Effector CD8-positive, alpha-beta T cell (primary cell): ENCODE data around the gene MFF.
"Not testable (repeated sequence)": the region's sequence is repeated elsewhere in the genome, so short reads cannot be mapped to it uniquely, and the experiment has no call there.

ENCODE experiments used
- DNase-seq: peaks from one replicate; lab custom pipeline; 2025; lab: John Stamatoyannopoulos, UW

Gene MFF

GRCh38 chr2:227335713-227336112 lies 10.7 kb downstream of the MFF start:
- no peak for DNase-seq

GRCh38 chr2:227337442-227337841 lies 12.4 kb downstream of the MFF start:
- DNase-seq, result no peak

- DNase-seq, result no peak
Measured at GRCh38 chr2:227339098-227339599, 14.1 kb downstream of the MFF start.

DNA sequence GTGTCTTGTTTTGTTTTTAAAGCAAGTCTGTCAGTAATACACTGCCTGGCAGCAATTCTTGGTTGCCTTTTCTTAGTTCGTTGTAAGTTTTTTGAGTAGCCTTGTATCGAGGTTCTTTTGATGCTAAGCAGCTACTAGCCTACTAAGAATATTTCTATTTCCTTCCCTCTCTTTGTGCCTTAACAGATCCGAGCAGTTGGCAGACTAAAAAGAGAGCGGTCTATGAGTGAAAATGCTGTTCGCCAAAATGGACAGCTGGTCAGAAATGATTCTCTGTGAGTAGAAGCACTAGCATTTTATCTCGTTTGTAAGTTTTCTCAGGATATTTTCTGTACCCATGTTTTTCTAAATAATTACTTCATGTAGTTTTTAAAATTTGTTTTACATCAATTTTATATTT lies 15.1 kb downstream of the MFF start:
- no peak for DNase-seq

GRCh38 chr2:227341553-227341952 lies 16.5 kb downstream of the MFF start:
- DNase-seq, result no peak

- no peak for DNase-seq
Measured at GRCh38 chr2:227344231-227344630, 19.2 kb downstream of the MFF start.

DNA sequence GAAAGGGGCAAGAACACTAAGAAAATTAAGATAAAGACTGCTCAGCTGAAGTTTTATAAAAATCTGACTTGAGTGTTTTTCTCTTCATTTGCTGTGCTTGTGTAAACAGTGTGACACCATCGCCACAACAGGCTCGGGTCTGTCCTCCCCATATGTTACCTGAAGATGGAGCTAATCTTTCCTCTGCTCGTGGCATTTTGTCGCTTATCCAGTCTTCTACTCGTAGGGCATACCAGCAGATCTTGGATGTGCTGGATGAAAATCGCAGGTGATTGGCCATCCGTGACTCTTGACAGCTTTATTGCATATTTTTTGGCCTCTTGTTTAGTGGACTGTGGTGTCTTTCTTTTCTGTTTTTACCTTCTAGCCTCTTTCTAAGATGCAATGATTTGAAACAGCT lies 22.1 kb downstream of the MFF start:
- no peak for DNase-seq

DNA sequence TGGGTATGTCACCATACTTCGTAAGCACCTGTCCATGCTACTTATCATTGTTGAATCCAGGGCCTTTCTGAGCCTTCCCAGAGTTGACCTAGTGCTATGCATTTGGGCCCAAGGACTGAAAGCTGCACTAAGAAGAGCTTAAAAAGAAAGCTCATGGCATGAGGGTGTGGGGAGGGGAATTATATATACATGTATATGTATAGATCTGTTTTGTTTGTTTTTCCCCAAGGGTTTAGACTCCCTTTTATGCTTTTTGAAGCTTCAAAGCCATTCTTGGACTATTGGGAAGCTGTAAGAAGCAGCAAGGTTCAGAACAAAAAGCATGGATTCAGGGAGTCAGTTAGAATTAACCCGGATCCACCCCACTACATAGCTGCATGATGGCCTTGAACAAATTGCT lies 23.3 kb downstream of the MFF start:
- DNase-seq, result no peak

DNA sequence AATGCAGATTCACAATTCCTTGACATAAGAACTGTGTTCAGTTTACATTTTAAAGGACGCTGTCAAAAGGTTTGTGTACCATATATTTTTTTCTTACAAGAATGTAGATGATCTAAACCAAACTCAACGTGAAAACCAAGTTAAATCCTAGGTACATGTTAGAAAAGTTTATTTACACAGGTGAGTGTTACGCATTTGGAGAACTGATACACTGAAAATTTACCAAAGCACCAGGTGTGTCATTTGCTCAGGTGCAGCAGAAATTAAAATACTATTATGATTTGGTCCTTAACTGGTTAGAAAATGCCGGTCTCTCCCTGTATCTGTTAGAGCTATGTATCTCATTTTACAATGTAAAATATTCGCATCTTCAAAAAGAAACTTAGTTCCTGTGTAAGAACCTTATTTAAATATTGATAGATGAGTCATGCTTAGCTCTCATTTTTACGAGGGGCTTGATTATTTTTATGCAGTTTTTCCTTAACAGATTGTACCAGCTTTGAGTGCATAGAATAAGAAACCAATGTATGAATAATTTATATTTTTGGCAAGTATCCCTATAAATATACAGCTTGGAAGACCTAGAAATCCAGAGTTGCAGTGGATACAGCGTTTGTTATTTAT lies 25.1 kb downstream of the MFF start:
- DNase-seq, result no peak

GRCh38 chr2:227351639-227352038 lies 26.6 kb downstream of the MFF start:
- no peak for DNase-seq

DNA sequence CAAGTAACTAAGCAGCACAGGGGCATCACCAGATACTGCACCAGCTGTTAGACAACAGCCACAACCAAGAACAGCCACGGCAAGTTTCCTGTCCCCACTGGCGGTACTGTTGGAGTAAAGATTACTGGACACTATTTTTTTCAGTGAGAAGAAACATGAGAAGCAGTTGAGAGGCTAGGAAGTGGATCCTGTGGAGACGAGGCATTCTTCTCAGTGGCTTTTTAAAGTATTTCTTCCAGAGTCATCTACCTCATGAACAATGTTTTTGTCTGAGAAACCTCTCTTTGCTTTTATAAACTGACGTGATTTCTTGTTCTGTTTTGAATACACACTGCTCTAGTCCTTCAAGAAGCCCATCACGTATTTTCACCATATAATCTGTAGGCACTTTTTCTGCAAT lies 35.3 kb downstream of the MFF start:
- DNase-seq, result no peak

DNA sequence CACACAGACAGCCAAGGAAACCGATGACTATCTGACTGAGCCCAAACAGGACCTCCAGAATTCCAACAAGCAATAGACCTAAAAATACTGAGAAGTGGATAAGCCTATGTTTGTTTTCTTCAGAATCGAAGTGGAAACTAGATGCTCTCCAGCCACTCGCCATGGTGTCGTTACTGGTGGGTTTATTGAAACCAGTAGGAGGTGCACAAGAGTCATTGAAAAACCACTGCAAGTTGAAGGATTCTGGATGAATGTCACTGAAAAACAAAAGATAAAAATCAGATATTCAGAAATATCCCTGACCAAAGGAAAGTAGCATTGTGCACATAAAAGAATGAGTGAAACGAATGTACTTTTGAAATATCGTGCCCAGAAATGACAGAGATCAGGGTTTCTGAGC lies 38.7 kb downstream of the MFF start:
- no peak for DNase-seq

- not testable (repeated sequence) for DNase-seq
Measured at GRCh38 chr2:227364585-227365263, 39.7 kb downstream of the MFF start.

- no peak for DNase-seq
Measured at GRCh38 chr2:227365833-227366232, 40.8 kb downstream of the MFF start.

DNA sequence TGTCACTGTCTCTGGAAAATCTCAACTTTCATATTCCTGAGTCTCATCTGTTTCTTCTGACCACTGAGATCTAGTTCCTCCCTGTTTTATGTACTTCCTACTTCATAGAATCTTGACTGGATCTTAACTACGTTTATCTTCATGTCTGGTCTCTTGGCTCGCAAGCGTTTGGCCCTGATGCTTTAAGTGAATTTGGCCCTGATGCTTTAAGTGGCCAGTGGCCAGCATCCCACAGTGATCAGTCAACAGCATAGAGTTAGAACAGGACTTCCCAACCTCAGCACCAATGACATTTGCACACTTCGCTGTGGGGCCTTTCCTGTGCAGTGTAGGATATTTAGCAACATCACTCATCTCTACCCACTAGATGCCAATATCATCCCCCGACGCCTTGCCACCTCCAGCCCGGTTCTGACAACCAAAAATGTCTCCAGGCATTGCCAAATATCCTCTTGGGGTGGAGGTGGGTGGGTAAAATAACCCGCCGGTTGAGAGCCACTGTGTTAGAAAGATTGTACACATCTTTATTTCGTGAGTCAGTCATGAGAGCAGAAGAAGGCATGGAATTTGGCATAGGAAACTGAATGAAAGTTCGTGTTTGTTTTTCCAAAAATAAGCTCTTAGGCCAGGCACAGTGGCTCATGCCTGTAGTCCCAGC lies 41.8 kb downstream of the MFF start:
- DNase-seq, result no peak

DNA sequence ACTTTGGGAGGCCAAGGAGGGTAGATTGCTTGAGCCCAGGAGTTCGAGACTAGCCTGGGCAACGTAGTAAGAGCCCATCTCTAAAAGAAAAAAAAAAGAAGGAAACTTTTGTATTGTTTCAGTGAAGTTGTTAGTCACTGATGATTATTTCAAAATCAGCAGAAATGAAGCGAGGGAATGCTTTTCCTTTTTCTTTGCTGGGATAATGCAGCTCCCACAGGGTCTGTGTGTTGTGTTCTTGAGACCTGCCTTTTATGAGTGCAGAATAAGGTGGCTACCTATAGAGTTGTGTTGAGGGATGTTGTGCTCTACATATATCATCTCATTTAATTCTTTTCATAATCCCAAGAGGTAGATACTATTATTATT lies 42.4 kb downstream of the MFF start:
- no peak for DNase-seq

- no peak for DNase-seq
Measured at GRCh38 chr2:227368574-227368973, 43.5 kb downstream of the MFF start.

- no peak for DNase-seq
Measured at GRCh38 chr2:227370092-227370491, 45.0 kb downstream of the MFF start.

- DNase-seq, result no peak
Measured at GRCh38 chr2:227370791-227371312, 45.8 kb downstream of the MFF start.

GRCh38 chr2:227373389-227373788 lies 48.3 kb downstream of the MFF start:
- no peak for DNase-seq

- DNase-seq, result no peak
Measured at GRCh38 chr2:227374158-227374557, 49.1 kb downstream of the MFF start.

DNA sequence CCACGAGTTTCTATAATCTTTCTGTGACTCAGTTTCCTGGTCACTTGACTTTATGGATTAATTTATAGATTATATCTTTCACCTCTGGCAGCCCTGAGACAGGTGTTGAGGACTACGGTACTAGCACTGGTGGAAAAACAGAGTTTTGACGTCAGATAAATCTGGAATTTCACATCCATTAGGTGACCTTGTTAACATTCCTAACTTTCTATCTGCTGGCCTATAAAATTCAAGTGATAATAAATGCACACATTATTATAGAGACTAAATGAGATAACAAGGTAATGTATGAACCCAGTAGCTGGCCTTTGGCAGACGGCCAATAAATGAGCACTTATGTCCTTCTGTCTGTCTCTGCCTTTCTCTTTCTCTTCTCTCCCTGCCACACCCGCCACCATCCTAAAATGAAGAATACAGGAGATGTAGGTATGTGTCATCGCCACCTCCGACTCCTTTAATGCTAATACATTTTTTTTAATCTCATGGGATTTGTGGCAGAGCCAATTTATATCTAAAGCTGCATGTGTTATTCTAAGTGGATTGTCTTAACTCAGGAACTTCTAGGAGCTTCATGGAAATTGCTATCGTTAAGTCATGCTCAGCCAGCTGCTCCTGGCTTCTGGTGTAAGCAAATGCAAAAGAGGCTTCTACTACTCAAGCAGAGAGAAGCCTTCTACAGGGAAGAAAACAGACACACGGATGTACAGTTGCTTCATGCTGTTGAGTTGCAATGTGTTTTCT lies 51.8 kb downstream of the MFF start:
- no peak for DNase-seq
